Measurements from ENCODE around the gene ATP2B3.

ATP2B3 gene

GRCh38 chrX:153611298-153612095 is 94.1 kb downstream of the ATP2B3 start:
- no peak for DNase-seq (ENCODE audit: low read depth in 2 of 2)

GRCh38 chrX:153612413-153612812 is 95.0 kb downstream of the ATP2B3 start:
- no peak for DNase-seq (ENCODE audit: low read depth in 2 of 2)

GRCh38 chrX:153614818-153615217 is 97.4 kb downstream of the ATP2B3 start:
- no peak for DNase-seq (ENCODE audit: low read depth in 2 of 2)

- no peak for DNase-seq (ENCODE audit: low read depth in 2 of 2)
These were observed 103.1 kb downstream of the ATP2B3 start for GRCh38 chrX:153620576-153620975.

DNA sequence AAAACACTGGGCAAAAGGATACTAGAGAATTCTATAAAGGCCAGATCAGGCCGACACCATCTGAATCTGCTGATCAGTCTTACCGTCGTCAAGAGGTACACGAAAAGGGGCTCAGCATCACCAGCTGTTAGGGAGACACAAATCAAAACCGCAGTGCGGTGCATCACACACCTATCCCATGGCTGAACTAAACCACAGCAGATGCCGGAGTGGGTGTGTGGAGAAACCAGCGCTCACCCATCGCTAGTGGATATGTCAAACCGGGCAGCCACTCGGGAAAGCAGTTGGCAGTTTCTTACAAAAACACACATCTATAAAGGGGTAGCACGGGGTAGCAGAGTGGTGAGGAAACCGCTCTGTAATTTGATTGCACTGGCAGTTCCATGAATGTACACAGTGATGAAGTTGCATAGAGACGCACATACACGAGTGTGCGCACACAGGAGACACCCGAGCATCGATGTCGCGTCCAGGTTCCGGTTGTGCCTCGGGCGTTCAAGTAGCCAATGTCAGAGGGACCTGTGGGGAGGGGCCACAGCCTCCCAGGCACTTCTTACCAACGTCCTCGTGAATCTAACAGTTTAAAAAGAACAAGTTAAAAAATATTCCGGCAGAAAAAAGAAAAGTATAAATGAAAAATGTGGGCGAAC is 104.6 kb downstream of the ATP2B3 start:
- no peak for DNase-seq (ENCODE audit: low read depth in 2 of 2)

GRCh38 chrX:153622661-153623309 is 105.3 kb downstream of the ATP2B3 start:
- DNase-seq (ENCODE audit: low read depth in 2 of 2) = no peak

DNA sequence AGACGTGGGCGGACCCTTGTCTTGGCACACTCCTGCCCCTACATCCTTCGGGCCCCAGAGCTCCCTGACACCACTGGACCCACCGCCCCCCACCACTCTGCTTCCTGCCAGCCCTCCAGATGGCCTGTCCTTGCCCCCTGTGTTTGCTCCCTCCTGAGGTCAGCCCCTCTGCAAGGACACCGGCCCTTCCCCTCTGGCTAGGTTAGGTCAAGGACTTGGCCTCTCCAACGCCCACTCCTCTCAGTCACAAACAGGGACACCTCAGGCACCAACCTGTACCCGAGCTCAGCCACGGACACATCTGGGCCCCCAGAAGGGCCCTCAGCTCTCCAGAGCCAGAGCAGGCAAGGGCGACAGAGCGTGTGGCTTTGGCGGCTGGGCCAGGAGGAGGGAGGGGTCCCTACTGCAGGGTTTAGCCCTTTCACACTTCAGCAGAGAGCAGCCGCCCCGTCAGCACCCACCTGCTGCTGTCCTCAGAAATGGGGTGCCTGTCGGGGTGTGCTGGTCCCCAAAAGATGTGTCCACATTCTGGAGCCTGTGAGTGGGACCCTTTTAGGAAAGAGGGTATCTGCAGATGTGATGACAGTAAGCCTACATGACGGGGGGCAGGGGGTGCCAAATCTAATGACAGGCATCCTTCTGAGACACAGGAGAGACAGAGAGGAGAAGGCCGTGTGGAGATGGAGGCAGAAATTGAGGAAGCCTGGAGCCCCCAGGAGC is 106.0 kb downstream of the ATP2B3 start:
- no peak for DNase-seq (ENCODE audit: low read depth in 2 of 2)

DNA sequence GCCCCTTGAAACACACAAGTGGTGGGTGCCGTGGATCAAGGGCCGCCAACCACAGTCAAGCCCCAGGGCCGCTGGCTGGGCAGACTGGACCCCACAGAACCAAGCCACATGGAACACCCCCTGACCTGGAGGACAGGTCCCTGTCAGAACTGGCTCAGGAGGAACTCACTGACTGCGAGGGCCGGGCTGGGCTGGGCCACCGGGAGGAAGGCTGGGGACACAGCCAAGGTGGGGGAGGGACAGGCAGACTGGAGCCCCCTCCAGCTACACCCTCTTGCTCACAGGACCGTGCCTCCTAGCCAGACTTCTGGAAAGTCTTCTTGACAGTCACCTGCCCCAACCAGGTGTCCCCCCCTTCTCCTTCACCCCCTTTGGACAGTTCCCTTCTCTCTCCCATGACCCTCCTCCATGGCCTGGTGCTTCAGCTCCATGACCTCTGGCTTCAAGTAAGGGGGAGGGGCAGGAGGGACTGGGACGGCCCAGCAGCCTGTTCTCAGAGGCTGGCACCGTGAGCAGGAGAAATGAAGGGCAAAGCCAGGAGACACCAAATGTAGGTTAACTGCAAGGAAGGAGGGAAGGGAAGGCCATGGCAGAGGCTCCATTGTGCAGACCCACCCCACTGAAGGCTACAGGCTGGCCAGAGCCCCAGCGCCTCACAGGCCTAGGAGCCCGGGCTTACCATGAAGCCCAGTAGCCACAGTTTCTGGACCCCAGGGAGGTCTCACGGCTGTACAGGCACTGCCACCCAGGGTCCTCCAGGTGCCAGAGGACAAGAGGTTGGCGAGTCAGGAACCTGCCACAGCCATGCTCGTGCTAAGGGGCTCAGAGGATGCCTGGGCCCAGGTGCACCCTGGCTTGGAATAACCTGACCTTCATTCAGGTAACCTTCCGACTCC is 107.0 kb downstream of the ATP2B3 start:
- no peak for DNase-seq (ENCODE audit: low read depth in 2 of 2)

GRCh38 chrX:153625271-153626024 is 108.0 kb downstream of the ATP2B3 start:
- DNase-seq (ENCODE audit: low read depth in 2 of 2) = no peak

- DNase-seq (ENCODE audit: low read depth in 2 of 2) = no peak
These were observed 108.7 kb downstream of the ATP2B3 start for GRCh38 chrX:153626025-153626633.

DNA sequence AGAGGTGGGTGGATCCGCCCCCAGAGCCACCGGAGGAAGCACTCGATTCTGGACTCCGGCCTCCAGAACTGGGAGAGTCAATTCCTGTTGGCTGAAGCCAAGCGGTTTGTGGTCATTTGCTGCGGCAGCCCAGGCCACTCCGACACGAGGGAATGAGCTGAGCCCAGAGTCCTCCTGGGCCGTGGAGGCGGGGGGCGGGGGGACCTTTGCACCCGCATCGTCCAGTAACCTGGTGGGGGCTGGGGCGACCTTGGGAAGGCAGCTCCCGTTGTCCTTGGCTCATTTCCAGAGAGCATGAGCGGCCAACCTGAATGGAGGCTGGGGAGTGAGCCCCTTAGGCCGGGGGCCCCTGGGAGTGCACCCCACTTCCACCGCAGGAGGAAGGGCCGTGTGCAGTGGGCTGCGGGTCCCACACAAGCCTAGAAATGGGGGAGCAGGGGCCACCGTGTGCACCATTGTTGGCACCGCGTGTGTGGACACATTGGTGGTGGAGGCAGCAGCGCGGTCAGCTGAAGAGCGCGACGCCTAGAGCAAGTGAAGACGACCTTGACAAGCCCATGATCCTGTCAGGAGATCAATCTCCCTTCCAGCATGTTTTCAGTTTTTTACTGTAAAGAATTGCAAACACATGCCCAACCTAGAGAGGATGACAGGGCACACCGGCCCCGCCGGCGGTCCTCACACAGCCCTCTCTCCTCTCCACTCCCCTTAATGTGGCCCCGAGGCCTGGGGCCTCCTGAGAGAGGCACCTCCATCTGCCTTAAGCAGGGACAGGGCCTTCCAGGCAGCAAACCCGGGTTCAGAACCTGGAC is 109.6 kb downstream of the ATP2B3 start:
- no peak for DNase-seq (ENCODE audit: low read depth in 2 of 2)

- no peak for DNase-seq (ENCODE audit: low read depth in 2 of 2)
These were observed 110.3 kb downstream of the ATP2B3 start for GRCh38 chrX:153627675-153628111.

DNA sequence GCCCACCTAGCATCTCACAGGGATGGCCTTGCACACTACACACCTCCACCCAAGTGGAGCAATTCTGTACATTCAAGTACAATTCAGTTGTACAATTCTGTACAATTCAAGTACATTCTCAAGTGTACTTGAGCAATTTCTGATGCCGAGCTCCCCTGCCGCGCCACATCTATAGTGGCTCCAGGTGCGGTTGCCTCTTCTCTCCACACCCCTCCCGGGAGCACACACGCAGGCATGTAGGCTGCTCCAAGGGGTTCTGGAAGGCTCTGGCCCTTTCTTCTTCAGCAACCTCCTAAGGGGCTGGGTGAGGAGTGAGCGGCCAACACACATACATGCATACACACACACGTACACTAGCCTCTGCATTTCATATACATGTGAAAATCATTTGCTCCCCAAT is 110.7 kb downstream of the ATP2B3 start:
- no peak for DNase-seq (ENCODE audit: low read depth in 2 of 2)

GRCh38 chrX:153628665-153629064 is 111.2 kb downstream of the ATP2B3 start:
- DNase-seq (ENCODE audit: low read depth in 2 of 2) = no peak

- DNase-seq (ENCODE audit: low read depth in 2 of 2) = no peak
These were observed 113.9 kb downstream of the ATP2B3 start for GRCh38 chrX:153631346-153631745.

- DNase-seq (ENCODE audit: low read depth in 2 of 2) = no peak
These were observed 114.6 kb downstream of the ATP2B3 start for GRCh38 chrX:153631907-153632594.

All from stimulated activated CD8-positive, alpha-beta memory T cell treated with anti-CD3 and anti-CD28 coated beads, Interleukin-2, amount 100 ng/mL, for 48 hours (primary cell).